Stimulated activated CD4-positive, alpha-beta T cell treated with anti-CD3 and anti-CD28 coated beads, TNF-alpha, amount 100 ng/mL, for 1 hour (primary cell): ENCODE results near the gene CACNA2D3.

ENCODE experiments used
- DNase-seq, 3 donors: peaks; one replicate each; pipeline ENCODE4 v3.0.0-alpha.2; 2020; ENCODE audit warnings: low read depth in 3 of 3, low spot score in 1 of 3

CACNA2D3 gene

GRCh38 chr3:54659347-54659746, 537.0 kb downstream of the CACNA2D3 start:
- no peak for DNase-seq

DNA sequence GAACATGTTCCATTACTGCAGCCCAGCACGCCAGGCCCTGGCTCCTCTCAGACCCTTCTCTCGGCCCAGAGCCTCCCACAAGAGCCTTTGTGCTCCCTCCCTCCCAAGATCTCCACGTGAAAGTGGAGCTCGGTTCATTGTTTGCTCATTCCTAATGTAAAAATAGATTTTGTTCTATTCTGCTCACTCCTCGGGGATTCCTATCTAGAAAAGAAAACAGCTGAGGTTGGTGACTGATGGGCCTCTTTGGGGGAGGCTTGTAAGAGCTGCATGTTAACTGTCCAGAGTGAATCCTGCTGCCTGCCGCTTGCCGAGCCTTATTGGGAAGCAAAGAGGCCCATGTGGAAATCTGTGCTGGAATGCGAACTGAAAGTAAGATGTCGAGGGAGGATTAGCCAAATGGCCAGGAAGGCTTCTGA, 538.4 kb downstream of the CACNA2D3 start:
- no peak for DNase-seq

GRCh38 chr3:54661151-54661550, 538.8 kb downstream of the CACNA2D3 start:
- DNase-seq = no peak

DNA sequence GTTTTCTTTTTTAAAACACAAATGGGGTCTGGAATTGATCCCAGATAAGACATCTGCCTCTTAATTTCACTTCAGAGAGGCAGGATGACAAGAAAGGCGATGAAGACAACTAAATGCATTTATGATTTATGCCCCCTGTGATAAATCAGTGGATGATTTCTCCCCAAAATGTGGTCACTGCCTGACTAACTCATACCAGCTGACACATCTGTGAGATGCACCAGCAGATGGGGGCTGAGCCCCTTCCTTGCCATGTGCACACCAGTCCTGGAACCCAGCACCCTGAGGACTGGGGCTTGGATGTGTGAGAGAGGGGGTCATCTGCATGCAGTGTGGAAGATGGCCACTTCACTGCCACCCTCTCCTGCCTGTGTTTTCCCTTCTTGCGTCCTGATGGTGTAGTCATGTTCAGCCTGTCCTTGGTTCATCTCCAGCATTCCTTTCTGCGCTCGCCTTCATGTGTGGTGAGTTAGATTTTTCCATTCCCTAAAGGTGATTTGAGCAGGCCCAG, 541.2 kb downstream of the CACNA2D3 start:
- no peak for DNase-seq

GRCh38 chr3:54665016-54665600, 542.8 kb downstream of the CACNA2D3 start:
- no peak for DNase-seq

GRCh38 chr3:54668236-54668635, 545.9 kb downstream of the CACNA2D3 start:
- DNase-seq = no peak

DNA sequence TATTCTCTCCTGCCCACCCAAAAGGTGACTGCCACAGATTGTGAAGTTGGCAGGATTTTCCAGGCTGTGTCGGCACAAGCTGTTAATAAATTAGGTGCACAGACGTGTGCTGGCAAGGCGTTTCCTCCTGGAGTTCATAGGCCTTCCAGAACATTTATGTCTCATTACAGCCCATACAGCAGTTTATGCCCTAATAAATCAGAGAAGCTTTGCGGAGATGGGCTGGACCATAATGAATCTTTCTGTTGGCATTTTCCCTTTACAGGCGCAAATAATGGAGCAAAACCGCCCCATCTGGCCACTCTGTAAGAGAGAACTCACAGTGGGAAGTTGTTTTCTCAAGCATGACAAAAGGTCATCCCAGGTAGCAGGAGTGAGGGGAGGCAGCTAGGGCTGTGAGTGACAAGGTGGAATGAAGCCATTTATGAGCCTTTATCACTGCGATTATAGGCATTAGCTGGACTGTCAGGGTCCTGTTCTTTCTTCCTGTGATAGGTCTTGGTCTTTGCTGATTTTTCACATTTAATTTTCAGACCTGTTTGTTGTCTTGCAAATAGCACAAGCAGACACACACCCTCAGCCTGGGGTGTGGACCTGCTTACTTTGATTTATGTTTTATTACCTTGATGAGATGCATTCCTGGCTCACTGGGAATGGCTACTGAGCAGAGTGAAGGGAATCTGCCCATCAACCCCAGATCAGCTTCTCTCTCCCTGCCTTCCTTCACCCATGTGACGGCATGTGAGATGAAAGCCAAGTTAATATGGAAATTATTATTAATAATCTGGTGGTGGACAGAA, 548.0 kb downstream of the CACNA2D3 start:
- no peak for DNase-seq

GRCh38 chr3:54671511-54671910, 549.2 kb downstream of the CACNA2D3 start:
- no peak for DNase-seq

GRCh38 chr3:54676087-54676486, 553.7 kb downstream of the CACNA2D3 start:
- no peak for DNase-seq

- no peak for DNase-seq
Measured at GRCh38 chr3:54681706-54682105, 559.4 kb downstream of the CACNA2D3 start.

DNA sequence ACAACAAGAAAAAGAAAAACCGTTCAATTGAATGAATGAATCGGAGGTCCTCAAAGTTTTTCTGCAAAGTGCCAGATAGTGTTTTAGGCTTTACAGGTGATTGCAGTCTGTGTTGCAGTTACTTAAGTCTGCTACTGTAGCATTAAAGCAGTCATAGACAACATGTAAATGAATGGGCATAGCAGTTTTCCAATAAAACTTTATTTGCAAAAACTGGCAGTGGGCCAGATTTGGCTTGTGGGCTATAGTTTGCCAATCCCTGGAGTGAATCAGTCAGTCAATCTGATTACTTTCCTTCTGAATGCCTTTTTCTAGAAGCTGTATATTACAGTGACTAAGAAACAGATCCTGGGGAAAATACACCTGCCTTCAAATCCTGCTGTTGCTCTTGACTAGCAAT, 562.9 kb downstream of the CACNA2D3 start:
- DNase-seq = no peak

GRCh38 chr3:54691289-54691771, 569.0 kb downstream of the CACNA2D3 start:
- no peak for DNase-seq

DNA sequence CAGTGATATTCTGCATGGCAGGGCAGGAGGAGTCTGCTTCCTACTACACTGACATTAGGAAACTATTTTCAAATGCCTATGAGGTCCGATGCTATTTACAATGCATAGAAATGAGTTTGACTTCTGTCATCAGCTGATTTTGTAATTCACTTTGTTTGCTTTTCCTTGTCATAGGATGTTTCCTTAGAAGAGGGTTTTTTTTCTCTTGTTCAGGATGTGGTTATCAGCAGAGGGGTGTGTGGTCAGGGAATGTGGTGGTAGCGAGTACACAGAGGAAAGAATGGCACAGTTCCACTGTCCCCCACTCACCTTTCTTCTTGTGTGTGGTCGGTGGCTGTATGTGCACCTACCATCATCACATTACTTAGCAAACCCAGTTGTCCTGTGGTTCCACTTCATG, 574.0 kb downstream of the CACNA2D3 start:
- no peak for DNase-seq

DNA sequence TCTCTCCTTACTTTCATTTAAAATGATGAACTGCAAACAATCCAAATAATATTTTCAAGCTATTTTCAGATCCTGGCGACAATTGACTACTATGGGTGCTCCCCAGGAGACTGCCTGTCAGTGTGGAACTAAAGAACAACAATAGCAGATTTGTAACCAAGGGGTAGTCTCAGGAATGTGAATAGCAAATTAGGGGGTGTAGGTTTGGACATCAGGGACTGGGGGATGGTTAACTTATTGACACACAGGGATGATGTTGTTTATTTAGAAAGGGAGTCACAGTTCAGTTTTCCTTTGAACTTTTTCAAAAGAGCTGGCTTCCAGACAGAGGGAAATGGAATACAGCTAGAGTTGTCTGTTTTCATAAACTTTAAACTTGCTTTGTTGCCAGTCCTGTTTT, 575.7 kb downstream of the CACNA2D3 start:
- DNase-seq = no peak

- no peak for DNase-seq
Measured at GRCh38 chr3:54703923-54704322, 581.6 kb downstream of the CACNA2D3 start.

GRCh38 chr3:54705730-54706129, 583.4 kb downstream of the CACNA2D3 start:
- DNase-seq = no peak

DNA sequence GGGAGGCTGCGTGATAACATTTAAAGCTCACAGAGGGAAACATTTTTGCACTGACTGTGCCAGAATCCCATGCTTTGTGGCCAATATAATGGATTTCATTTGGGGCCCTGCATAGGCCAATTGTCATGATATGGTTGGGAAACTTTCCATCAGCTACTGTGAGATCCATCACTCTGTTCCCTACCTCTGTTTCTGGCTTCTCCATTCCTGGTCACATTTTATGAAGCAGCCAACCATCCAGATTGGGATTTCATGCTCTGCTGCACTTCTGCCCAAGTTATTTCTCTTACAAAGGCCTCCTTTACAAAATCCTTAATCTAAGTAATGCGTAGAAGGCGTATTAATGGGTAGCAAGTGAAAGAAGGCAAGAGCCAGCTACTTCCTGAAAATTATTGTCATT, 584.4 kb downstream of the CACNA2D3 start:
- no peak for DNase-seq

GRCh38 chr3:54709785-54710184, 587.4 kb downstream of the CACNA2D3 start:
- DNase-seq = no peak

GRCh38 chr3:54710954-54711353, 588.6 kb downstream of the CACNA2D3 start:
- no peak for DNase-seq

DNA sequence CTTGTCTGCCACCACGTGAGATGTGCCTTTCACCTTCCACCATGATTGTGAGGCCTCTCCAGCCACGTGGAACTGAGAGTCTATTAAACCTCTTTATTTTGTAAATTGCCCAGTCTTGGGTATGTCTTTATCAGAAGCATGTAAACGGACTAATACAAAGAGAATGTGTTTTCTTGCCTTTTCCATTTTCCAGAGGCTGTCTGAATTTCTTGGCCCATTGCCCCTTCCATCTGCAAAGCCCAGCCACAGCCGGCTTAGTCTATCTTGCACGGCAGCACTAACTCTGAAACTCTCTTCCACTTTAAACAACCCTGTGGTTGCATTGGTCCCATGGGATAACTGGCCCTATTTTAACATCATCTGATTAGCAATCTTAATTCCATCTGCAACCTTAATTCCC, 590.2 kb downstream of the CACNA2D3 start:
- no peak for DNase-seq

- no peak for DNase-seq
Measured at GRCh38 chr3:54713031-54713430, 590.7 kb downstream of the CACNA2D3 start.

GRCh38 chr3:54713455-54713854, 591.1 kb downstream of the CACNA2D3 start:
- no peak for DNase-seq
